GM18502 (cell line): ENCODE results near the gene MAPT.
"Not testable (repeated sequence)": the region's sequence is repeated elsewhere in the genome, so short reads cannot be mapped to it uniquely, and the experiment has no call there.

Experiments
- ATAC-seq: cut with Tn5 transposase; IDR thresholded peaks from one replicate; pipeline ENCODE4 v1.9.1; 2021; ENCODE audit warnings: mild to moderate bottlenecking; ENCODE audit not compliant: unreplicated experiment, poor library complexity

MAPT gene

GRCh38 chr17:45919136-45919535, 24.8 kb downstream of the MAPT start:
- no peak for ATAC-seq

GRCh38 chr17:45920083-45920482, 25.7 kb downstream of the MAPT start:
- ATAC-seq, result no peak

GRCh38 chr17:45923511-45924268, 29.3 kb downstream of the MAPT start:
- no peak for ATAC-seq

- no peak for ATAC-seq
Observed at GRCh38 chr17:45924332-45924820, 30.0 kb downstream of the MAPT start.

- no peak for ATAC-seq
Observed at GRCh38 chr17:45925311-45925710, 31.0 kb downstream of the MAPT start.

- ATAC-seq, result no peak
Observed at GRCh38 chr17:45927247-45927646, 32.9 kb downstream of the MAPT start.

- ATAC-seq, result no peak
Observed at GRCh38 chr17:45929344-45929743, 35.0 kb downstream of the MAPT start.

- no peak for ATAC-seq
Observed at GRCh38 chr17:45930420-45930951, 36.1 kb downstream of the MAPT start.

- ATAC-seq, result no peak
Observed at GRCh38 chr17:45931677-45932076, 37.3 kb downstream of the MAPT start.

- no peak for ATAC-seq
Observed at GRCh38 chr17:45934044-45934979, 40.0 kb downstream of the MAPT start.

- ATAC-seq, result no peak
Observed at GRCh38 chr17:45935197-45935709, 40.9 kb downstream of the MAPT start.

GRCh38 chr17:45935710-45936509, 41.6 kb downstream of the MAPT start:
- no peak for ATAC-seq

- no peak for ATAC-seq
Observed at GRCh38 chr17:45936610-45937009, 42.3 kb downstream of the MAPT start.

- not testable (repeated sequence) for ATAC-seq
Observed at GRCh38 chr17:45937186-45937585, 42.8 kb downstream of the MAPT start.

- ATAC-seq, result no peak
Observed at GRCh38 chr17:45939395-45939794, 45.0 kb downstream of the MAPT start.

- ATAC-seq, result no peak
Observed at GRCh38 chr17:45940293-45940692, 45.9 kb downstream of the MAPT start.

- ATAC-seq, result no peak
Observed at GRCh38 chr17:45940826-45941225, 46.5 kb downstream of the MAPT start.

- ATAC-seq, result no peak
Observed at GRCh38 chr17:45941395-45941794, 47.0 kb downstream of the MAPT start.

- ATAC-seq, result no peak
Observed at GRCh38 chr17:45942284-45942683, 47.9 kb downstream of the MAPT start.

- ATAC-seq, result no peak
Observed at GRCh38 chr17:45946841-45947256, 52.5 kb downstream of the MAPT start.
